GM23338 (cell line): ENCODE measurements around the gene KLHL6. TPM values are rescaled to one million over a fixed set of nuclear protein-coding genes. Genes with fewer than 3 reads are reported as not detected.

Experiments
- ATAC-seq: fragments of 200-7000 bp; cut with Tn5 transposase; 3 replicates; pipeline ENCODE4 v1.9.1; 2020
- DNase-seq: peaks from one replicate; pipeline ENCODE4 v3.0.0-alpha.2; 2015; ENCODE audit warnings: low spot score
- H2AFZ ChIP-seq: fragments of 200-600 bp; sonication (generic); 2 replicates; pipeline ENCODE4 v1.8.0; 2016; ENCODE audit warnings: antibody characterized with exemption, mild to moderate bottlenecking, moderate library complexity
- H3F3A ChIP-seq: fragments of 200-600 bp; sonication (generic); replicated peaks from 2 replicates; pipeline ENCODE4 v1.8.0; 2017; ENCODE audit warnings: antibody characterized with exemption, mixed run types, low read depth
- H3K27ac ChIP-seq: fragments of 200-600 bp; sonication (generic); 2 replicates; pipeline ENCODE4 v1.6.1; 2016; ENCODE audit warnings: low read depth
- H3K27me3 ChIP-seq: fragments of 200-600 bp; sonication (generic); 2 replicates; pipeline ENCODE4 v1.8.0; 2016; ENCODE audit warnings: mild to moderate bottlenecking, mixed run types, moderate library complexity; ENCODE audit not compliant: insufficient read depth
- H3K36me3 ChIP-seq: fragments of 200-600 bp; sonication (generic); 2 replicates; pipeline ENCODE4 v1.8.0; 2016; ENCODE audit warnings: mild to moderate bottlenecking; ENCODE audit not compliant: insufficient read depth
- H3K4me1 ChIP-seq: fragments of 200-600 bp; sonication (generic); 2 replicates; pipeline ENCODE4 v1.8.0; 2016; ENCODE audit warnings: mild to moderate bottlenecking, moderate library complexity; ENCODE audit not compliant: insufficient read depth
- H3K4me2 ChIP-seq: fragments of 200-600 bp; sonication (generic); 2 replicates; pipeline ENCODE4 v1.7.1; 2017; ENCODE audit warnings: mixed run types
- H3K4me3 ChIP-seq: fragments of 200-600 bp; sonication (generic); 2 replicates; pipeline ENCODE4 v1.6.1; 2016; ENCODE audit warnings: mixed run types
- H3K79me2 ChIP-seq: fragments of 200-600 bp; sonication (generic); replicated peaks from 2 replicates; pipeline ENCODE4 v1.8.0; 2017; ENCODE audit warnings: mild to moderate bottlenecking; ENCODE audit not compliant: insufficient read depth
- H3K9me2 ChIP-seq: fragments of 200-600 bp; sonication (generic); 2 replicates; pipeline ENCODE4 v1.8.0; 2017; ENCODE audit not compliant: insufficient read depth
- H4K20me1 ChIP-seq: fragments of 200-600 bp; sonication (generic); replicated peaks from 2 replicates; pipeline ENCODE4 v1.8.0; 2017; ENCODE audit warnings: mild to moderate bottlenecking; ENCODE audit not compliant: insufficient read depth
- H3K27ac Mint-ChIP-seq: 2 replicates; pipeline ENCODE4 v1.8.0; 2020; ENCODE audit warnings: inconsistent platforms, mild to moderate bottlenecking, moderate library complexity, mixed read lengths
- H3K27me3 Mint-ChIP-seq: 3 replicates; pipeline ENCODE4 v1.8.0; 2022; ENCODE audit warnings: low read depth, mild to moderate bottlenecking, moderate library complexity, mixed read lengths, inconsistent platforms; ENCODE audit not compliant: insufficient read depth, poor library complexity
- H3K36me3 Mint-ChIP-seq: 3 replicates; pipeline ENCODE4 v1.8.0; 2021; ENCODE audit warnings: low read depth, mild to moderate bottlenecking, inconsistent platforms, moderate library complexity, mixed read lengths
- H3K4me1 Mint-ChIP-seq: 3 replicates; pipeline ENCODE4 v1.8.0; 2020; ENCODE audit warnings: mild to moderate bottlenecking, inconsistent platforms, mixed read lengths
- H3K4me3 Mint-ChIP-seq: 3 replicates; pipeline ENCODE4 v1.8.0; 2021; ENCODE audit warnings: moderate library complexity, mild to moderate bottlenecking, inconsistent platforms, mixed read lengths
- H3K9me3 Mint-ChIP-seq: 3 replicates; pipeline ENCODE4 v1.8.0; 2020; ENCODE audit warnings: moderate library complexity, mild to moderate bottlenecking, inconsistent platforms, mixed read lengths
- CREB1 ChIP-seq: fragments of 250-450 bp; sonication (Bioruptor Pico); IDR thresholded peaks from 2 replicates; pipeline ENCODE4 v1.5.0; 2020; ENCODE audit warnings: low read depth, mild to moderate bottlenecking, moderate library complexity
- CTCF ChIP-seq, 2 experiments: fragments of 200-600 bp in 1 of 2; sonication (generic) in 1 of 2; conservative IDR thresholded peaks; 2 replicates each; pipeline versions ENCODE4 v1.5.1 to v1.6.1; 2016 to 2017; ENCODE audit warnings: antibody characterized with exemption in 2 of 2, low read depth in 2 of 2, mild to moderate bottlenecking in 2 of 2, moderate library complexity in 1 of 2
- EZH2 ChIP-seq: fragments of 200-600 bp; sonication (generic); IDR thresholded peaks from one replicate; pipeline ENCODE4 v1.8.0; 2017; ENCODE audit warnings: antibody characterized with exemption, mild to moderate bottlenecking, low read depth; ENCODE audit not compliant: unreplicated experiment
- ZNF114 ChIP-seq: fragments of 250-450 bp; sonication (Bioruptor Pico); IDR thresholded peaks from 2 replicates; pipeline ENCODE4 v1.5.0; 2020; ENCODE audit warnings: mild to moderate bottlenecking, moderate library complexity
- ZNF462 ChIP-seq: fragments of 250-450 bp; sonication (Bioruptor Pico); IDR thresholded peaks from 2 replicates; pipeline ENCODE4 v1.5.0; 2020; ENCODE audit warnings: mild to moderate bottlenecking, moderate library complexity
- polyA plus RNA-seq: library from polyadenylated mRNA; unstranded; fragments of >200 nt; fragmentation: Nextera tagmentation; extraction: Ambion mirVana; gene quantifications from 2 replicates; pipeline ENCODE4 v1.2.1, GENCODE V29; 2016
- total RNA-seq: library from RNA; depleted of rRNA; stranded (reverse); fragments of >200 nt; shearing (Covaris generic); gene quantifications from 2 replicates; pipeline ENCODE4 v1.2.3, GENCODE V29; 2014

KLHL6 gene
- total and polyA plus RNA-seq, 2 experiments from 2014 or later: not detected

GRCh38 chr3:183542355-183542754, 13.2 kb downstream of the KLHL6 start (continued):
- no peak for TF ChIP-seq CTCF (conservative IDR thresholded peaks at IDR 0.05; ENCODE audit: low read depth in 2 of 2)
- TF ChIP-seq EZH2: no peak
- TF ChIP-seq ZNF462 (CRISPR knock-in tag): no peak
- no peak for TF ChIP-seq CREB1

- H3F3A ChIP-seq: no peaks in the 10 kb centered on the region
- H3K36me3 Mint-ChIP-seq: no peaks in the 10 kb centered on the region; the same call in 2 of the 3 replicates
- no peaks in the 10 kb centered on the region for H3K9me2 ChIP-seq
- H2AFZ ChIP-seq: no peak overlapping the region; the same call in 1 of the 2 replicates
- H3K4me3 ChIP-seq: no peak overlapping the region
- no peak overlapping the region for H3K4me2 ChIP-seq
- DNase-seq (no peak), ATAC-seq (no peak)
- peaks cover 18% of the 10 kb centered on the region for H3K4me1 Mint-ChIP-seq
- no peaks in the 10 kb centered on the region; the same call in 2 of the 3 replicates for H3K9me3 Mint-ChIP-seq
- no peak overlapping the region for H3K4me3 Mint-ChIP-seq
- H3K27me3 Mint-ChIP-seq: peaks cover 13% of the 10 kb centered on the region
- no peaks in the 10 kb centered on the region for H3K79me2 ChIP-seq
- peaks cover 6% of the 10 kb centered on the region; the same call in 1 of the 2 replicates for H3K4me1 ChIP-seq
- no peak overlapping the region for H3K27ac ChIP-seq
- no peaks in the 10 kb centered on the region for H4K20me1 ChIP-seq
- H3K27me3 ChIP-seq: no peaks in the 10 kb centered on the region
- no peaks in the 10 kb centered on the region for H3K36me3 ChIP-seq
- H3K27ac Mint-ChIP-seq: no peak overlapping the region
- no peak for TF ChIP-seq ZNF462 (CRISPR knock-in tag)
- no peak for TF ChIP-seq ZNF114 (CRISPR knock-in tag)
These were observed 13.8 kb downstream of the KLHL6 start for GRCh38 chr3:183541738-183542137.
